Erythroblast (primary cell): ENCODE measurements around the gene PCDHB11.

Source experiments
- GATA1 ChIP-seq: IDR thresholded peaks from 2 replicates; pipeline ENCODE4 v1.6.1; 2011; ENCODE audit warnings: low read depth, mild to moderate bottlenecking, control low read depth, low read length, moderate library complexity
- POLR2A ChIP-seq: IDR thresholded peaks from 2 replicates; pipeline ENCODE4 v1.6.1; 2011; ENCODE audit warnings: mild to moderate bottlenecking, low read length

GRCh38 chr5:141223112-141223783, 23.8 kb downstream of the PCDHB11 start, which contains the start of gene PCDHB14:
- TF ChIP-seq POLR2A (no peak), GATA1 (no peak)
